Measurements from ENCODE around the gene MIEF1.

DNA sequence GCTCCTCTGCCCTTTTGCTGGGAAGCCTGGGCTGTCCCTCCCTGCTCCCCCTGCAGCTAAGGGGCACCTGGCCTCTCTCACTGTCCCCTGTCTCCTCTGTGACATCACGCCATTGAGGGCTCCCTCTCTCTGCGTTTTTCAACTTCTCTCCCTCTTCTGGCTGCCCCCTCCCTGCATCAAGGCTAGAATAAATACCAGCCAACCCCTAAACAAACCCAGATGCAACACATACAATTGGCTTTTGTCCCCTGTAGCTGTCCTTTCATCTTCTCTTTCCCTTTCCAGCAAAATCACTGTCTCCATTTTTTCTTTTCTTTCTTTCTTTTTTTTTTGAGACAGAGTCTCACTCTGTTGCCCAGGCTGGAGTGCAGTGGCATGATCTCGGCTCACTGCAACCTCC is 3.3 kb upstream of the MIEF1 start:
- TF ChIP-seq EZH2phosphoT487 (IDR thresholded peaks at IDR 0.05; ENCODE audit: insufficient read depth, low read depth) (no peak), EZH2 (IDR thresholded peaks at IDR 0.05; ENCODE audit: insufficient read depth, poor library complexity, severe bottlenecking) (no peak)

Measured in GM23248 (cell line).